HUES48 (cell line): Measurements from ENCODE around the gene ENTR1.
A peak's percentile ranks its signal among the peaks of the same experiment; 100 is the strongest.

ENCODE experiments used
- H3K27ac ChIP-seq: one replicate; pipeline ENCODE4 v1.7.0; 2013; ENCODE audit warnings: low read depth, low read length, inconsistent platforms
- H3K27me3 ChIP-seq: 2 replicates; pipeline ENCODE4 v1.6.1; 2013; ENCODE audit warnings: mild to moderate bottlenecking, low read length; ENCODE audit not compliant: control insufficient read depth, insufficient read depth
- H3K36me3 ChIP-seq: 2 replicates; pipeline ENCODE4 v1.6.1; 2013; ENCODE audit warnings: low read length; ENCODE audit not compliant: control insufficient read depth, insufficient read depth
- H3K4me1 ChIP-seq: 2 replicates; pipeline ENCODE4 v1.6.1; 2013; ENCODE audit warnings: mild to moderate bottlenecking, low read length; ENCODE audit not compliant: control insufficient read depth, insufficient read depth
- H3K4me3 ChIP-seq: 2 replicates; pipeline ENCODE4 v1.5.1; 2013; ENCODE audit warnings: mild to moderate bottlenecking, low read depth, low read length
- H3K9ac ChIP-seq: 2 replicates; pipeline ENCODE4 v1.6.1; 2013; ENCODE audit warnings: mild to moderate bottlenecking, low read depth, low read length, moderate library complexity
- H3K9me3 ChIP-seq: 2 replicates; pipeline ENCODE4 v1.6.1; 2013; ENCODE audit warnings: low read length; ENCODE audit not compliant: control insufficient read depth, insufficient read depth

Gene ENTR1

GRCh38 chr9:136401173-136401922, 9.1 kb downstream of the ENTR1 start:
- peaks cover 68% of the 10 kb centered on the region for H3K36me3 ChIP-seq
- no peak overlapping the region for H3K9ac ChIP-seq
- H3K27ac ChIP-seq, result no peak overlapping the region
- no peaks in the 10 kb centered on the region for H3K27me3 ChIP-seq
- H3K4me3 ChIP-seq, result no peak overlapping the region
- H3K9me3 ChIP-seq, result no peaks in the 10 kb centered on the region
- peaks cover 7% of the 10 kb centered on the region; the same call in 1 of the 2 replicates for H3K4me1 ChIP-seq

- Histone ChIP-seq H3K36me3 (peaks cover 69% of the 10 kb centered on the region), H3K27ac (peak within 1 kb of the TSS; percentile 32)
Measured at GRCh38 chr9:136400038-136400834, 10.2 kb downstream of the ENTR1 start, which contains the start of gene SNAPC4. Gene SNAPC4 (minus strand): TSS chr9:136400170. CDS start chr9:136398428, 1,742 bp downstream.

GRCh38 chr9:136399176-136400037, 11.0 kb downstream of the ENTR1 start:
- H3K36me3 ChIP-seq, result peaks cover 69% of the 10 kb centered on the region
- peak overlapping the region; percentile 64 for H3K9ac ChIP-seq
- H3K4me3 ChIP-seq, result peak overlapping the region; percentile 77
- H3K4me1 ChIP-seq, result peaks cover 7% of the 10 kb centered on the region; the same call in 1 of the 2 replicates
- H3K9me3 ChIP-seq, result no peaks in the 10 kb centered on the region
- peak overlapping the region; percentile 25 for H3K27ac ChIP-seq
- no peaks in the 10 kb centered on the region for H3K27me3 ChIP-seq

More at GRCh38 chr9:136400038-136400834, 10.2 kb downstream of the ENTR1 start, which contains the start of gene SNAPC4:
- Histone ChIP-seq H3K27me3 (no peaks in the 10 kb centered on the region), H3K9me3 (no peaks in the 10 kb centered on the region), H3K4me3 (peak within 1 kb of the TSS; percentile 77), H3K9ac (peak within 1 kb of the TSS; percentile 64), H3K4me1 (peaks cover 7% of the 10 kb centered on the region; the same call in 1 of the 2 replicates)

GRCh38 chr9:136398286-136398685, 12.1 kb downstream of the ENTR1 start:
- H3K36me3 ChIP-seq, result peaks cover 69% of the 10 kb centered on the region

GRCh38 chr9:136397643-136398042, 12.8 kb downstream of the ENTR1 start:
- no peaks in the 10 kb centered on the region for H3K27me3 ChIP-seq
- no peak overlapping the region for H3K27ac ChIP-seq
- H3K36me3 ChIP-seq, result peaks cover 74% of the 10 kb centered on the region
- H3K4me1 ChIP-seq, result peaks cover 7% of the 10 kb centered on the region; the same call in 1 of the 2 replicates
- H3K4me3 ChIP-seq, result no peak overlapping the region
- no peaks in the 10 kb centered on the region for H3K9me3 ChIP-seq
- no peak overlapping the region for H3K9ac ChIP-seq

More at GRCh38 chr9:136398286-136398685, 12.1 kb downstream of the ENTR1 start:
- no peaks in the 10 kb centered on the region for H3K9me3 ChIP-seq
- H3K27me3 ChIP-seq, result no peaks in the 10 kb centered on the region
- H3K9ac ChIP-seq, result no peak overlapping the region
- H3K4me3 ChIP-seq, result peak overlapping the region; percentile 77; the same call in 1 of the 2 replicates
- H3K27ac ChIP-seq, result no peak overlapping the region
- H3K4me1 ChIP-seq, result peaks cover 7% of the 10 kb centered on the region; the same call in 1 of the 2 replicates

GRCh38 chr9:136396219-136396515, 14.2 kb downstream of the ENTR1 start:
- H3K4me3 ChIP-seq, result no peak overlapping the region
- no peaks in the 10 kb centered on the region for H3K9me3 ChIP-seq
- H3K27me3 ChIP-seq, result no peaks in the 10 kb centered on the region
- H3K4me1 ChIP-seq, result peaks cover 7% of the 10 kb centered on the region; the same call in 1 of the 2 replicates
- no peak overlapping the region for H3K27ac ChIP-seq
- no peak overlapping the region for H3K9ac ChIP-seq
- peaks cover 75% of the 10 kb centered on the region for H3K36me3 ChIP-seq

GRCh38 chr9:136395345-136396218, 14.8 kb downstream of the ENTR1 start:
- Histone ChIP-seq H3K27ac (no peak overlapping the region), H3K27me3 (no peaks in the 10 kb centered on the region), H3K36me3 (peaks cover 78% of the 10 kb centered on the region), H3K4me1 (peaks cover 7% of the 10 kb centered on the region; the same call in 1 of the 2 replicates), H3K9ac (no peak overlapping the region), H3K9me3 (no peaks in the 10 kb centered on the region), H3K4me3 (no peak overlapping the region)

GRCh38 chr9:136395020-136395340, 15.4 kb downstream of the ENTR1 start:
- H3K4me3 ChIP-seq, result no peak overlapping the region
- H3K4me1 ChIP-seq, result peaks cover 5% of the 10 kb centered on the region; the same call in 1 of the 2 replicates
- no peaks in the 10 kb centered on the region for H3K9me3 ChIP-seq
- no peaks in the 10 kb centered on the region for H3K27me3 ChIP-seq
- H3K9ac ChIP-seq, result no peak overlapping the region
- H3K27ac ChIP-seq, result no peak overlapping the region
- H3K36me3 ChIP-seq, result peaks cover 82% of the 10 kb centered on the region

GRCh38 chr9:136394312-136395019, 15.9 kb downstream of the ENTR1 start:
- Histone ChIP-seq H3K4me3 (no peak overlapping the region), H3K36me3 (peaks cover 88% of the 10 kb centered on the region), H3K9me3 (no peaks in the 10 kb centered on the region), H3K4me1 (peaks cover 5% of the 10 kb centered on the region; the same call in 1 of the 2 replicates), H3K27me3 (no peaks in the 10 kb centered on the region), H3K27ac (no peak overlapping the region), H3K9ac (no peak overlapping the region)
